ENCODE measurements around the gene IL3RA. TPM values are rescaled to one million over a fixed set of nuclear protein-coding genes. Genes with fewer than 3 reads are reported as not detected.

IL3RA gene
- total RNA-seq, 1 experiment from 2014 or later, result not detected

DNA sequence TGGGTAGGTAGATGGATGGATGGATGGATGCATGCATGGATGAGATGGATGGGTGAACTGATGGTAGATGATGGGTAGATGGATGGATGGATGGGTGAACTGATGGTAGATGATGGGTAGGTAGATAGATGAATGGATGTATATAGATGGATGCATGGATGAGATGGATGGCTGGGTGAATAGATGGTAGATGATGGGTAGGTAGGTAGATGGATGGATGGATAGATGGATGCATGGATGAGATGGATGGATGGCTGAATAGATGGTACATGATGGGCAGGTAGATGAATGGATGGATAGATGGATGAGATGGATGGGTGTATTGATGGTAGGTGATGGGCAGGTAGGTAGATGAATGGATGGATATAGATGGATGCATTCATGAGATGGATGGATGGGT lies 70.5 kb downstream of the IL3RA start:
- Histone ChIP-seq H3K9me3 (replicated peaks) (no peaks in the 10 kb centered on the region), H3K36me3 (peaks cover 11% of the 10 kb centered on the region), H3K27ac (no peak overlapping the region), H3K4me1 (replicated peaks) (no peaks in the 10 kb centered on the region), H3K27me3 (replicated peaks) (no peaks in the 10 kb centered on the region), H3K4me3 (no peak overlapping the region)
- DNase-seq (ENCODE audit: low read depth in 1 of 2, low spot score in 2 of 2), result no peak

DNA sequence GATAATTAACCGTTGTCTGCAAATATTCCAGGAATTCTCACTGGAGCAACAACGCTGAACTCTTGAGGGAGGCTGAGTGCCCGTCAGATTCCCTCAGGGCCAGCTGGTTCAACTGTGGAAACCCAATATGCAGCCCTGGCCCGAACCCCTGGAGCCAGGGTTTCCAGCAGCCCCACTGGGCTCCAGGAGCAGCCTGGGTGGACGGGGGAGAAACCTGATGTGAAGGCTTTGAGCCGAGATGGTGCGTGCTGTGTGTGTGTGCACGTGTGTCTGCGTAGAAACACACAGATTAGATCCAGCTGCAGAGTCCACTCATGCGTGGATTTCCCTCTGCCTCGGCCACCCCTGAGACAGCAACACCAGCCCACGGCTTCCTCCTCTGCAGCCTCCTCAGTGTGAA lies 74.7 kb downstream of the IL3RA start:
- no peak for DNase-seq (ENCODE audit: low read depth in 1 of 2, low spot score in 2 of 2)
- H3K27ac ChIP-seq, result no peak overlapping the region
- H3K4me1 ChIP-seq (replicated peaks), result no peaks in the 10 kb centered on the region
- no peak overlapping the region for H3K4me3 ChIP-seq
- no peaks in the 10 kb centered on the region for H3K9me3 ChIP-seq (replicated peaks)
- peaks cover 35% of the 10 kb centered on the region for H3K36me3 ChIP-seq
- H3K27me3 ChIP-seq (replicated peaks), result no peaks in the 10 kb centered on the region

DNA sequence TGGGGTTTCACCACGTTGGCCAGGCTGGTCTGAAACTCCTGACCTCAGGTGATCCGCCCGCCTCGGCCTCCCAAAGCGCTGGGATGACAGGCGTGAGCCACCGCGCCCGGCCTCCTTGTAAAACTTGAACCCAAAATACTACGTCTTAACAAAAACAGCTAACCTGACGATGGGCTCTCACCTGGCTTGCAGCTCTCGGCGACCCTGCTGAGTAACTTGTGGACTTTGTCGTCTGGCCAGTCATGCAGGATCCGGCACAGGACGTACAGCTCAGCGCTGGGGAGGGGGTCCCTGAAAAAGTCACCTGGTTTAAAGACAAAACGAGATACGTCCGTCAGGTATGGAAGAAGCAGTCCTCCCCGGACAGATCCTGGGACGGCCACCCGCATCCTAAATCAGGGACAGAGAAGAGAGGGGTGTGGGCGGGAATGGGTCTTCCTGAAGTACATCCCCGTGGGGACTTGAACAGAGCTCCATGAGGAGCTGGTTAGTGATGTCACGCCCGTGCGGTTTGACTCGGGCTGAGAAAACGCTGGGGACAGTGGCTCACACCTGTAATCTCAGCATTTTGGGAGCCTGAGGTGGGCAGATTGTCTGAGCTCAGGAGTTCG lies 76.1 kb downstream of the IL3RA start:
- Histone ChIP-seq H3K36me3 (peaks cover 49% of the 10 kb centered on the region), H3K9me3 (replicated peaks) (no peaks in the 10 kb centered on the region), H3K27me3 (replicated peaks) (no peaks in the 10 kb centered on the region), H3K27ac (no peak overlapping the region), H3K4me1 (replicated peaks) (no peaks in the 10 kb centered on the region), H3K4me3 (no peak overlapping the region)
- DNase-seq (ENCODE audit: low read depth in 1 of 2, low spot score in 2 of 2), result no peak

DNA sequence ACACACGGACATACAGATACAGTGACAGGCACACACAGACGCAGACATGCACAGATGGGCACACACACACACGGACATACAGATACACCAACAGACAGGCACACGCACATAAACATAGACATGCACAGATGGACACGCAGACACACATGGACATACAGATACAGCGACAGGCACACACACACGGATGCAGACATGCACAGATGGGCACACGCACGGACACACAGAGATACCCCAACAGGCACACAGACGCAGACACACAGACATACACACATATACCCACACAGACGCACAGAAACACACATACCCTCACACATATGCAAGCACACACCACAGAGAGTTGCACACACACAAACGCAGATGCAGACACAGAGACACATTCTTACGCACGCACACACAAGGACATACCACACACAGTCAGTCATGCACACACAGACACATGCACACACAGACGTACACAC lies 79.8 kb downstream of the IL3RA start:
- Histone ChIP-seq H3K36me3 (peaks cover 59% of the 10 kb centered on the region), H3K4me3 (no peak overlapping the region), H3K27me3 (replicated peaks) (no peaks in the 10 kb centered on the region), H3K9me3 (replicated peaks) (peaks cover under 1% of the 10 kb centered on the region; the same call in 1 of the 2 replicates), H3K4me1 (replicated peaks) (no peaks in the 10 kb centered on the region), H3K27ac (no peak overlapping the region)
- no peak for DNase-seq (ENCODE audit: low read depth in 1 of 2, low spot score in 2 of 2)

DNA sequence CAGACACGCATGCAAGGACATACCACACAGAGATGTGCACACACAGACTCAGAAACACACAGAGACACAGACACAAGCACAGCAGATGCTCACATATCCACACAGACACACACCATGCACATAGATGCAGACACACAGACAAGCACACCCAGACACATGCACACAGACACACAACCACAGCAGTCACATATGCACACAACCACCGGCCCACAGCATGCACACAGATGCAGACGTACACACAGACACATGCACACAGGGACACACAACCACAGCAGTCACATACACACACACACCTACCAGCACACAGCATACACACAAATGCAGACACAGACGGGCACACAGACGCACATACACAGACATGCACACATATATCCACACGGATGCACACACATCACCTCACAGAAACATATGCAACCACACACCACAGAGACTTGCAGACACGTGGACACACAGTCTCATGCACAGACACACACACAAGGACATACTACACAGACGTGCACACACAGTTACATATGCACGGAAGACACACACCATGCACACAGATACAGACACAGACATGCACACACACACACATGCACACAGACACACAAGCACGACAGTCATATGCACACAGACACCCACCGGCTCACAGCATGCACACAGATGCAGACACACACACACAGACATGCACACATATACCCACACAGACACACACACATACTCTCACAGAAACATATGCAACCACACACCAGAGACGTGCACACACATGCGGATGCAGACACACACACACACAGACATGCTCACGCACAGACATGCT lies 80.6 kb downstream of the IL3RA start:
- Histone ChIP-seq H3K27ac (no peak overlapping the region), H3K9me3 (replicated peaks) (peaks cover 9% of the 10 kb centered on the region), H3K27me3 (replicated peaks) (no peaks in the 10 kb centered on the region), H3K36me3 (peaks cover 63% of the 10 kb centered on the region), H3K4me1 (replicated peaks) (no peaks in the 10 kb centered on the region), H3K4me3 (no peak overlapping the region)
- no peak for DNase-seq (ENCODE audit: low read depth in 1 of 2, low spot score in 2 of 2)

DNA sequence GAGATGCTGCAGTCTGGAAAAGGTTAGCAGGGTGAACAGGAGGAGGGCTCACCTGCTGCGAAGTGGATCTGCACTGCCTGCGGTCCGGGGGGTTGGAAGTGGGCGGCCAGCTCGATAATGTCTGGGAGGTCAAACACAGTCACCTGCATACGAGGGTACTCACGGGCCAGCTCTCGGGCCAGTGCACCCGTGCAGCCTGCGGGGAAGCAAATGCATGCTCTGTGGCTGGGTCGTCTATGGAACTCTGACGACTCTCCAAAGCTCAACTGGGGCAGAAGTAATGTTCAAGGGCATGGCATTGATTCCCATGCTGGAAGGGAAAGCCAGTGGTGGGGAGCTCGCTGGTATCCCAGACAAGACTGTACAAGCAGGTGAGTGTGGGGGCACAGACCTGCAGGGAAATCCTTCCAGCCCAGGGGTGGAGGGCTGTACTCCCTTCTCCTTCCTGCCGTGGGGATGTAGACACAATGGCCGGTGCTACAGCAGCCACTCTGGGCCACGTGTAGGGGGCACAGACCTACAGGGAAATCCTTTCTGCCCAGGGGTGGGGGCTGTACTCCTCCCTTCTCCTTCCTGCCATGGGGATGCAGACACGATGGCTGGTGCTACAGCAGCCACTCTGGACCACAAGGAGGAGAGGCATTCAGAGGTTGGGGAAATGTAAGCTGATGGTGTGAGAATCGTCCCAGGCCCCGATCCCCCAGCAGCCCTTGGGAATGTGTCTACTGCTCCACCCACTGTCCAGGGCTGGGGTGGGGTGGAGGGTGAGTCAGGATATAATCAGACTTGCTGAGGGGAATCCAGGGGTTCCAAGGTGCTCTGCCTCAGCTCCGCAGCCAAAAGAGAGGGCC lies 81.6 kb downstream of the IL3RA start:
- Histone ChIP-seq H3K4me1 (replicated peaks) (no peaks in the 10 kb centered on the region), H3K27ac (no peak overlapping the region), H3K27me3 (replicated peaks) (no peaks in the 10 kb centered on the region), H3K4me3 (no peak overlapping the region), H3K9me3 (replicated peaks) (peaks cover 10% of the 10 kb centered on the region), H3K36me3 (peaks cover 60% of the 10 kb centered on the region)
- no peak for DNase-seq (ENCODE audit: low read depth in 1 of 2, low spot score in 2 of 2)

DNA sequence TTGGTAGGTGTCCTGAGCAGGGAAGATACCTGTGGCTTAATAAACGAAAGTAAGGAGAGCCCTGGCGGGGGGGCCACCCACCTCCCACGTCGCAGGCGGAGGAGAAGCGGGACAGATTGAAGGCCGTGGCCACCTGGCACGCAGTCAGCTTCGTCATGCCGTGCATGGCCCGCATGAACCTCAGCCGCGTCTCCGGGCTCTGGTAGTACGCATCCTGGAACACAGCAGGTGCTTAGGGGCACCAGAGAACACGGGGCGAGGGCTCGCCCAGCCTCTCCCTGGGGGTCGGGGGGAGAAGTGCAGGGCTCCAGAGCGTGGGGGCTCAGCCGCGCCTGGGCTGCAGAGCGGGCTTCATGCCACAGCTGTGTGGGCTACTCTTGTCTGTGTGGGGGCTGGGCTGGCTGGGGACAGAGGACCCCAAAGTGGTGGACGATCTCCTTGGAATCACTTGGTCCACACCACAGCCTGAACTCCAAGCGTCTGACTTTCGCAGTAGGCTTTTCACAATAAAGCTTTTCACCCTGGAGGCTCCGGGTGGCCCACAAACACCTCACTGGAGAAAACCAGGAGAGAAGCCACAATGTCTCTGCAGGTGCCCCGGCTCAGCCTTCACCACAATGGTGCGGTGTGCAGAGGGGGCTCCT lies 82.4 kb downstream of the IL3RA start:
- peaks cover 57% of the 10 kb centered on the region for H3K36me3 ChIP-seq
- no peak for DNase-seq (ENCODE audit: low read depth in 1 of 2, low spot score in 2 of 2)
- H3K9me3 ChIP-seq (replicated peaks), result peaks cover 11% of the 10 kb centered on the region
- no peak overlapping the region for H3K4me3 ChIP-seq
- no peaks in the 10 kb centered on the region for H3K4me1 ChIP-seq (replicated peaks)
- H3K27ac ChIP-seq, result no peak overlapping the region
- no peaks in the 10 kb centered on the region for H3K27me3 ChIP-seq (replicated peaks)

DNA sequence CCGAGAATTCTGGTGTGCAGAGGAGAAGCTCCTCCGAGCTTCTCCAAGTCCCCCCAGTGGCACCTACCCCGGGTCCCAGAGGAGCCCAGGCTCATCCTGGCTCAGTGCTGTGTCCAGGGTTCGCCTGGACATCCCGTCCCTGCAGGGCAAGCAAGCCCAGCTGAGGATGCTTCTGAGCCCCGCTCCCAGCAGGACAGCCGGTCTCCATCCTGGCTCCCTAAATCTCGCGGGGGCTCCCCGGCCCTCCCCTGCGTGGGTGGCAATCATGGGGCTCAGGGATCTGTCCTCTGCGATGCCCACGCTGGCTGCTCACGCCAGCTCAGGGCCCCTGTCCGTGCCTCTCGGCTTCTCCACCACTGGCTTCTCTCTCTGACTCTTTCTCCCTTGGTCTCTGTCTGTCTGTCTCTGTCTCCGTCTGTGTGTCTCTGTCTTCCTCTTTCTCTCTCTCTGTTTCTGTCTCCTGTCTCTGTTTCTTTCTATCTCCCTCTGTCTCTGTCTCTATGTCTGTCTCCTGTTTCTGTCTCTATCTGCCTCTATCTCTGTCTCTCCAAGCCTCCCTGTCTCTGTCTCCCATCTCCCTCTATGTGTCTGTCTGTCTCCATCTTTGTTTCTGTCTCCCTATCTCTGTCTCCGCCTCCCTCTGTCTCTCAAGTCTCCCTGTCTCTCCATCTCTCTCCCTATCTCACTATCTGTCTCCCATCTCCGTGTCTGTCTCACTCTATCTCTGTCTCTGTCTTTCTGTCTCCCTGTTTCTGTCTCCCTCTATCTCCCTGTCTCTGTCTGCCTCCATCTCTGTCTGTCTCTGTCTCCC lies 83.2 kb downstream of the IL3RA start:
- Histone ChIP-seq H3K36me3 (peaks cover 52% of the 10 kb centered on the region), H3K9me3 (replicated peaks) (peaks cover 11% of the 10 kb centered on the region), H3K27me3 (replicated peaks) (no peaks in the 10 kb centered on the region), H3K4me1 (replicated peaks) (no peaks in the 10 kb centered on the region), H3K4me3 (no peak overlapping the region), H3K27ac (no peak overlapping the region)
- DNase-seq (ENCODE audit: low read depth in 1 of 2, low spot score in 2 of 2), result no peak

DNA sequence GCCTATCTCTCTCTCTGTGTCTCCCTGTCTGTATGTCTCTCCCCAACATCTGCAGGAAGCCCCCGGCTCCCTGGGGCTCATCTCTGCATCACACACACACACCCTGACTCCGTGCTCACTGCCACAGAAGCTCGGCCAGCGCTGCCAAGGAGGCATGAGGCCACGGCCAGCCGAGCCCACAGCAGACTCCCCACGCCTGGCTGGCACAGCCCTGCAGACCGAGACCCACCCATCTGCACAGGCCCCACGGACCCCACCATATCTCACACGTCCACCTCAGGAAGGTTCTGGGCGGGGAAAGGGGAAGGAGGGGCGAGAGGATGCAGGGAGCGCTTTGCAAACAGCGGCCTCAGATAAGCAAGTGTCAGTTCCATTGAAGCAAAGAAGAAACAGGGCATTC lies 83.8 kb downstream of the IL3RA start:
- no peak for DNase-seq (ENCODE audit: low read depth in 1 of 2, low spot score in 2 of 2)
- H3K36me3 ChIP-seq, result peaks cover 56% of the 10 kb centered on the region
- H3K4me1 ChIP-seq (replicated peaks), result no peaks in the 10 kb centered on the region

DNA sequence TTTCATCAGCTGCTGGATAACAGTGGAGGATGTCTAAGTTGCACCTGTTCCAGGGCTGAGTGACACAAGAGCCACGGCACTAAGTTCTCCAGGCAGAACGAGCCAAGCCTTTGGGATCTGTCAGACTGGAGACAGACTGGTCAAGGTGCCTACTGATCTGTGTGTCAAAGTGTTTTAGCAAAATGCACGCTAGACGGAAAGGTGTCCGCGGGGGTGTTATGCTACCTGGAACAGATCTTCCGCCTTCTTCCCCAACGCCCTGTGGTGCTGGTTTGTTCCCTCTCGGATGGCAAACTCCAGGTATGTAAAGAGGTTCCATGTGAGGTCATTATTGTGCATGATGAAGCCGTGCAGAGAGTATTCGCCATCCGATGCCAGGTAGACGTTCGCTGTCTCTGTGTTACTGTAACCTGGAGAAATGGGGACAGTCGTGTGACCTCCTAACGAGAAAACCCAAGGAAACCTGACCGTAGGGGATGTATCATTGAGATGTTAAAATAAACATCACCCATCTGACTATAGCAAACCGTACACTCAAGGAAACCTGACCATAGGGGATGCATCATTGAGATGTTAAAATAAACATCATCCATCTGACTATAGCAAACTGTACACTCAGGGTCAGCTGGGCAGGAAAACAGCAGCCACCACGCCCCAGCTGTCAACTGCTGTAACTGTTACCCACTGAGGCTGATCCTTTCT lies 85.0 kb downstream of the IL3RA start:
- Histone ChIP-seq H3K36me3 (peaks cover 49% of the 10 kb centered on the region), H3K4me3 (no peak overlapping the region)

More for the DNA sequence above, 83.8 kb downstream of the IL3RA start:
- Histone ChIP-seq H3K9me3 (replicated peaks) (peaks cover 15% of the 10 kb centered on the region), H3K27me3 (replicated peaks) (no peaks in the 10 kb centered on the region), H3K4me3 (no peak overlapping the region), H3K27ac (no peak overlapping the region)

DNA sequence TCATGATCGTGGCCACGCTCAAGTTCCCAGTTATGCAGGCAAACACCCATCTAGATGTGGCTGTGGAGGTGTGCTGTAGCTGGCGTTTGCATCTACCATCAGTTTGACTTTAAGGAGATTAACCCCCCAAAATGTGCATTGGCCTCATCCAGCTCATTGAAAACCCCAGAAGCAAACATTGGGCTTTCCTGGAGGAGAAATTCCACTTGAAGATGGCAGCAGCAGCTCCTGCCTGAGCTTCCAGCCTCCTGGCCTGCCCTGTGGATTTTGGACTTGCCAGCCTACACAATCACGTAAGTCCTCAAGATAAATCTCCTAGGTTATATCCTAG lies 85.5 kb downstream of the IL3RA start:
- no peaks in the 10 kb centered on the region for H3K4me1 ChIP-seq (replicated peaks)
- peaks cover 15% of the 10 kb centered on the region for H3K9me3 ChIP-seq (replicated peaks)
- no peak for DNase-seq (ENCODE audit: low read depth in 1 of 2, low spot score in 2 of 2)
- no peak overlapping the region for H3K27ac ChIP-seq
- no peak overlapping the region for H3K4me3 ChIP-seq
- H3K36me3 ChIP-seq, result peaks cover 44% of the 10 kb centered on the region
- no peaks in the 10 kb centered on the region for H3K27me3 ChIP-seq (replicated peaks)

More for the DNA sequence above, 85.0 kb downstream of the IL3RA start:
- no peak overlapping the region for H3K27ac ChIP-seq
- H3K4me1 ChIP-seq (replicated peaks), result no peaks in the 10 kb centered on the region
- H3K27me3 ChIP-seq (replicated peaks), result no peaks in the 10 kb centered on the region
- no peak for DNase-seq (ENCODE audit: low read depth in 1 of 2, low spot score in 2 of 2)
- peaks cover 15% of the 10 kb centered on the region for H3K9me3 ChIP-seq (replicated peaks)

DNA sequence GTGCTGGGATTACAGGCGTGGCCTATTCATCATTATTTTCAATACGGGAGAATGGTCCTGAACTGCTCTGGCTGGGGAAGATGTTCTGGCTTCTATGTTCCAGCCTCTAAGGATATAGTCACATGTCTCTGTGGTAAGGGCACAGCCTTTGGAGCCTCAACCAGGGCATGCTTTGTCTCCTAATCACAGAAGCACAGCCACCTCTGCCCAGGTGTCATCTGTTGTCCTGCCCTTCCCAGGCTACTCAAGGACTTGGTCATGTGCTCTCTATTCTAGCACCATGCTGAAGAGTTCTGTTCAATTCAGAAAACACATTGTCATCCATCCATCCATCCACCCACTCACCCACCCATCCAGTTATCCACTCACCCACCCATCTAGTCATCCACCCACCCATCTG lies 86.6 kb downstream of the IL3RA start:
- Histone ChIP-seq H3K4me3 (no peak overlapping the region), H3K27ac (no peak overlapping the region), H3K4me1 (replicated peaks) (no peaks in the 10 kb centered on the region), H3K27me3 (replicated peaks) (no peaks in the 10 kb centered on the region), H3K36me3 (peaks cover 37% of the 10 kb centered on the region), H3K9me3 (replicated peaks) (peaks cover 15% of the 10 kb centered on the region)
- no peak for DNase-seq (ENCODE audit: low read depth in 1 of 2, low spot score in 2 of 2)

Data from SJSA1 (cell line).